ENCODE data around the gene PRDM16. TPM values are rescaled to one million over a fixed set of nuclear protein-coding genes. Genes with fewer than 3 reads are reported as not detected.

The PRDM16 gene
- total and polyA plus RNA-seq, 2 donors (not counting 1 experiment from before 2014, with no cell fraction given) = 0.03 to 0.12 TPM

- no peak overlapping the region for H3K4me3 Mint-ChIP-seq
- no peaks in the 10 kb centered on the region for H3K9me3 Mint-ChIP-seq (ENCODE audit: insufficient read depth)
Observed at GRCh38 chr1:3152143-3152542, 83.1 kb downstream of the PRDM16 start.

GRCh38 chr1:3153197-3153596 lies 84.2 kb downstream of the PRDM16 start:
- no peak overlapping the region for H3K27ac ChIP-seq (ENCODE audit: low read length in 2 of 2)
- H3K4me2 ChIP-seq (replicated peaks; ENCODE audit: low read depth, low read length, poor library complexity, severe bottlenecking) = no peak overlapping the region
- DNase-seq (no peak), ATAC-seq (ENCODE audit: low read depth) (no peak)
- 92% methylated on average over 13 of the region's 13 CpGs for WGBS (ENCODE audit: insufficient coverage)
- no peak overlapping the region for H3K9ac ChIP-seq (ENCODE audit: low read length)
- H3K27me3 ChIP-seq (replicated peaks in 1 of 4; ENCODE audit: control extremely low read depth in 1 of 4, control insufficient read depth in 3 of 4, insufficient read depth in 4 of 4, low read length in 3 of 4) = peaks cover 0 to 10% (median 0%) of the 10 kb centered on the region in 4 experiments
- ChIA-PET POLR2A (no interaction called here), CTCF (no interaction called here)
- intact Hi-C loops (cut with micrococcal nuclease) = no loop called here
- TF ChIP-seq EZH2 (IDR thresholded peaks at IDR 0.05; ENCODE audit: borderline replicate concordance, insufficient read depth, low read depth, low read length, poor library complexity, severe bottlenecking) (no peak), CTCF (IDR thresholded peaks at IDR 0.05) (no peak)
- H3K79me2 ChIP-seq (ENCODE audit: control insufficient read depth, insufficient read depth, low read length) = no peaks in the 10 kb centered on the region
- Mint-ChIP-seq H3K27ac (no peak overlapping the region), H3K9me3 (ENCODE audit: insufficient read depth) (no peaks in the 10 kb centered on the region), H3K4me1 (no peaks in the 10 kb centered on the region), H3K4me3 (no peak overlapping the region), H3K27me3 (peaks cover 16% of the 10 kb centered on the region)
- no peaks in the 10 kb centered on the region for H3K36me3 ChIP-seq (replicated peaks in 1 of 2; ENCODE audit: control extremely low read depth in 1 of 2, control insufficient read depth in 1 of 2, extremely low read depth in 1 of 2, insufficient read depth in 2 of 2, low read length in 1 of 2)
- H4K20me1 ChIP-seq (ENCODE audit: control insufficient read depth, insufficient read depth, low read length, poor library complexity, severe bottlenecking) = no peaks in the 10 kb centered on the region
- no peak overlapping the region for H3K4me3 ChIP-seq (ENCODE audit: control extremely low read depth in 1 of 5, extremely low read depth in 1 of 5, insufficient read depth in 1 of 5, low read depth in 2 of 5, low read length in 4 of 5)
- H2AFZ ChIP-seq (ENCODE audit: insufficient read depth, low read depth, low read length, poor library complexity, severe bottlenecking) = no peak overlapping the region
- no peaks in the 10 kb centered on the region for H3K4me1 ChIP-seq (ENCODE audit: control insufficient read depth in 2 of 2, insufficient read depth in 2 of 2, low read length in 2 of 2)
- no peaks in the 10 kb centered on the region for H3K9me3 ChIP-seq (ENCODE audit: control extremely low read depth in 1 of 3, control insufficient read depth in 2 of 3, insufficient read depth in 1 of 3, low read length in 2 of 3)

More at GRCh38 chr1:3152143-3152542, 83.1 kb downstream of the PRDM16 start:
- Histone ChIP-seq H3K36me3 (replicated peaks in 1 of 2; ENCODE audit: control extremely low read depth in 1 of 2, control insufficient read depth in 1 of 2, extremely low read depth in 1 of 2, insufficient read depth in 2 of 2, low read length in 1 of 2) (no peaks in the 10 kb centered on the region), H3K27ac (ENCODE audit: low read length in 2 of 2) (no peak overlapping the region), H3K9ac (ENCODE audit: low read length) (no peak overlapping the region), H3K27me3 (replicated peaks in 1 of 4; ENCODE audit: control extremely low read depth in 1 of 4, control insufficient read depth in 3 of 4, insufficient read depth in 4 of 4, low read length in 3 of 4) (peaks cover 0 to 10% (median 0%) of the 10 kb centered on the region in 4 experiments), H3K9me3 (ENCODE audit: control extremely low read depth in 1 of 3, control insufficient read depth in 2 of 3, insufficient read depth in 1 of 3, low read length in 2 of 3) (peaks cover 0 to 4% (median 0%) of the 10 kb centered on the region in 3 donors), H2AFZ (ENCODE audit: insufficient read depth, low read depth, low read length, poor library complexity, severe bottlenecking) (no peak overlapping the region), H3K4me3 (ENCODE audit: control extremely low read depth in 1 of 5, extremely low read depth in 1 of 5, insufficient read depth in 1 of 5, low read depth in 2 of 5, low read length in 4 of 5) (no peak overlapping the region), H3K4me1 (ENCODE audit: control insufficient read depth in 2 of 2, insufficient read depth in 2 of 2, low read length in 2 of 2) (no peaks in the 10 kb centered on the region), H4K20me1 (ENCODE audit: control insufficient read depth, insufficient read depth, low read length, poor library complexity, severe bottlenecking) (no peaks in the 10 kb centered on the region), H3K4me2 (replicated peaks; ENCODE audit: low read depth, low read length, poor library complexity, severe bottlenecking) (no peak overlapping the region), H3K79me2 (ENCODE audit: control insufficient read depth, insufficient read depth, low read length) (no peaks in the 10 kb centered on the region)
- TF ChIP-seq CTCF (IDR thresholded peaks at IDR 0.05) (no peak), EZH2 (IDR thresholded peaks at IDR 0.05; ENCODE audit: borderline replicate concordance, insufficient read depth, low read depth, low read length, poor library complexity, severe bottlenecking) (no peak)
- H3K4me1 Mint-ChIP-seq = no peaks in the 10 kb centered on the region
- POLR2A ChIA-PET = no interaction called here
- CTCF ChIA-PET = no interaction called here
- no peak overlapping the region for H3K27ac Mint-ChIP-seq
- H3K27me3 Mint-ChIP-seq = peaks cover 16% of the 10 kb centered on the region
- DNase-seq (no peak), ATAC-seq (ENCODE audit: low read depth) (no peak)
- intact Hi-C loops (cut with micrococcal nuclease) = no loop called here
